DOHH2 (cell line): ENCODE measurements around the gene UBASH3B.

Experiments
- H3F3A ChIP-seq: fragments of 200-600 bp; sonication (generic), shearing (Covaris generic); 2 replicates; pipeline ENCODE4 v1.6.0; 2016; ENCODE audit warnings: antibody characterized with exemption, mild to moderate bottlenecking; ENCODE audit not compliant: control insufficient read depth, insufficient read depth
- H3K27ac ChIP-seq: fragments of 200-600 bp; sonication (generic); 2 replicates; pipeline ENCODE4 v1.5.1; 2014; ENCODE audit warnings: low read depth, mild to moderate bottlenecking, low read length, moderate library complexity
- H3K27me3 ChIP-seq: fragments of 200-600 bp; sonication (generic); 2 replicates; pipeline ENCODE4 v1.6.1; 2014; ENCODE audit warnings: mild to moderate bottlenecking, low read length, mixed read lengths; ENCODE audit not compliant: control insufficient read depth
- H3K36me3 ChIP-seq: fragments of 200-600 bp; sonication (generic); 2 replicates; pipeline ENCODE4 v1.6.1; 2014; ENCODE audit warnings: mild to moderate bottlenecking, low read length, moderate library complexity, mixed read lengths; ENCODE audit not compliant: control insufficient read depth
- H3K4me1 ChIP-seq: fragments of 200-600 bp; sonication (generic); 2 replicates; pipeline ENCODE4 v1.6.1; 2014; ENCODE audit warnings: mild to moderate bottlenecking, low read length, mixed read lengths; ENCODE audit not compliant: control insufficient read depth
- H3K4me2 ChIP-seq: fragments of 200-600 bp; sonication (generic); 2 replicates; pipeline ENCODE4 v1.6.0; 2014; ENCODE audit warnings: mild to moderate bottlenecking, low read length, moderate library complexity
- H3K4me3 ChIP-seq: fragments of 200-600 bp; sonication (generic); 2 replicates; pipeline ENCODE4 v1.5.1; 2014; ENCODE audit warnings: mild to moderate bottlenecking, low read length, mixed read lengths
- H3K79me2 ChIP-seq: fragments of 200-600 bp; sonication (generic); 2 replicates; pipeline ENCODE4 v1.6.1; 2014; ENCODE audit warnings: mild to moderate bottlenecking, low read length, mixed read lengths; ENCODE audit not compliant: control insufficient read depth
- H3K9me2 ChIP-seq: fragments of 200-600 bp; sonication (generic); replicated peaks from 2 replicates; pipeline ENCODE4 v1.6.1; 2014; ENCODE audit warnings: mild to moderate bottlenecking, low read length, mixed read lengths; ENCODE audit not compliant: control insufficient read depth
- H3K9me3 ChIP-seq: fragments of 200-600 bp; sonication (generic); 2 replicates; pipeline ENCODE4 v1.6.1; 2014; ENCODE audit warnings: antibody characterized with exemption, low read length, mixed read lengths; ENCODE audit not compliant: control insufficient read depth, insufficient read depth
- H4K20me1 ChIP-seq: fragments of 200-600 bp; sonication (generic); 2 replicates; pipeline ENCODE4 v1.6.0; 2014; ENCODE audit warnings: low read depth, mild to moderate bottlenecking, antibody characterized with exemption, low read length, moderate library complexity; ENCODE audit not compliant: control insufficient read depth, insufficient read depth
- EZH2phosphoT487 ChIP-seq: fragments of 200-600 bp; sonication (generic); IDR thresholded peaks from 2 replicates; pipeline ENCODE4 v1.6.1; 2017; ENCODE audit warnings: borderline replicate concordance, mild to moderate bottlenecking, antibody characterized with exemption, low read length, moderate library complexity, mixed read lengths
- TF ChIP-seq, protein P1 (sequence below): fragments of 200-600 bp; sonication (generic); IDR thresholded peaks from one replicate; pipeline ENCODE4 v1.5.1; 2014; ENCODE audit warnings: antibody characterized with exemption, mild to moderate bottlenecking, low read depth, low read length; ENCODE audit not compliant: poor library complexity, severe bottlenecking

Gene UBASH3B

DNA sequence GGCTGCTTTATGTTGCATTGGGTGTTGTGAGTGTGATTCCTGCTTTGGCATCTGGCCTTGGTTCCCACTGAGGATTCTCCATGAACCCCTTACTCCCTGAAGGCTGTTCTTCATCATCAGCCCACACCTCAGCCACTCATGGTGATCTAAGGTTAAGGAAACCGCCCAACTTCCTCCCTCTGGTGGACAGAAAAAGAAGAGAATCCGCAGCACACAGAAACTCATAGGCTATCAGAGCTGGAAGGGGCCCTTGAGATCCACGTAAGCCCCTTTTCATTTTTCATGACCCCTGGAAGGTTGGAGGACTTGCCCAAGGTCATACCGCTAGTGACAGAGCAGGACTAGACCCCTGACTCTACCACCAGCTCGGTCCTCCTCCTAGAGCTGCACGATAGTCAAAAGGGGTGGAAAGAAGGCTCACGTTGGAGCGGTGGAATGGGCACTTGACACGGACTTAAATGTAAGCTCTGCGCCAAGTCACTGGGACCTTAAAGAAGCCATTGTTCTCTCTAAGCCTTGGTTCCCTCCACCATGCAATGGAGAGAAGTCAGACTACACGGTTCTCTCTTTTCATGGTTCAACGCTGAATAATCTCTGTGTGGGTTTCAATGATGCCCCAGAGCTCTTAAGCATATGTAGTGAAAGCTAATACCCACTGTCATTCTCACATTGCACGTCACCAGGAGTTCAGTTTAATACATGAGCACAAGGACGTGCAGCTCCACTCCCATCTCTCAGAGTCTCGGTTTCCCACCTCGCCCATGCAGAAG is 99.2 kb downstream of the UBASH3B start:
- H4K20me1 ChIP-seq, result no peaks in the 10 kb centered on the region
- H3K4me2 ChIP-seq, result peak overlapping the region; percentile 22
- H3K36me3 ChIP-seq, result no peaks in the 10 kb centered on the region
- H3K9me2 ChIP-seq, result no peaks in the 10 kb centered on the region
- no peak overlapping the region for H3K4me3 ChIP-seq
- no peaks in the 10 kb centered on the region for H3K9me3 ChIP-seq
- peaks cover 37% of the 10 kb centered on the region for H3K4me1 ChIP-seq
- no peak overlapping the region for H3K27ac ChIP-seq
- TF ChIP-seq EZH2phosphoT487, result no peak
- TF ChIP-seq, protein P1, sequence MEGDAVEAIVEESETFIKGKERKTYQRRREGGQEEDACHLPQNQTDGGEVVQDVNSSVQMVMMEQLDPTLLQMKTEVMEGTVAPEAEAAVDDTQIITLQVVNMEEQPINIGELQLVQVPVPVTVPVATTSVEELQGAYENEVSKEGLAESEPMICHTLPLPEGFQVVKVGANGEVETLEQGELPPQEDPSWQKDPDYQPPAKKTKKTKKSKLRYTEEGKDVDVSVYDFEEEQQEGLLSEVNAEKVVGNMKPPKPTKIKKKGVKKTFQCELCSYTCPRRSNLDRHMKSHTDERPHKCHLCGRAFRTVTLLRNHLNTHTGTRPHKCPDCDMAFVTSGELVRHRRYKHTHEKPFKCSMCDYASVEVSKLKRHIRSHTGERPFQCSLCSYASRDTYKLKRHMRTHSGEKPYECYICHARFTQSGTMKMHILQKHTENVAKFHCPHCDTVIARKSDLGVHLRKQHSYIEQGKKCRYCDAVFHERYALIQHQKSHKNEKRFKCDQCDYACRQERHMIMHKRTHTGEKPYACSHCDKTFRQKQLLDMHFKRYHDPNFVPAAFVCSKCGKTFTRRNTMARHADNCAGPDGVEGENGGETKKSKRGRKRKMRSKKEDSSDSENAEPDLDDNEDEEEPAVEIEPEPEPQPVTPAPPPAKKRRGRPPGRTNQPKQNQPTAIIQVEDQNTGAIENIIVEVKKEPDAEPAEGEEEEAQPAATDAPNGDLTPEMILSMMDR, result peak; percentile 76
- H3F3A ChIP-seq, result no peaks in the 10 kb centered on the region
- H3K79me2 ChIP-seq, result peaks cover 15% of the 10 kb centered on the region
- H3K27me3 ChIP-seq, result no peaks in the 10 kb centered on the region

DNA sequence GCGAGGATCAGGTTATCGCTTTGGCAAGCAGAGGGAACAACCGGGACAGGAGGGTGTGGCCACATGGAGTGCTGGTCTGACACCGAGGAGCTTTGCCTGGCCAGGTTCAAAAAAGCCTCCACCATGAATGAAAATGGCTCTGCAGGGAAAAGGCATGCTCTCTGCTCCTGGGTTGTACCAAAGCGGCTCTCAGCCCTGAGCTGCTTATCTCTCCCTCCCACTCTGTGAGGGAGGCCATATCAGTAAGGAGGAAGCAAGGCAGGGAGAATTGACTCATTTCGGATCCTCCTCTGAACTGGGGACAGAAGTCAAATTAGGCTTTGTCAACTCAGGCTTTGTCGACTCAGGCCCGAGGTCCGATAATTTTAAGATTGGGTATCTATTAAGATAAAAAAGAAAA is 99.9 kb downstream of the UBASH3B start:
- no peaks in the 10 kb centered on the region for H3K27me3 ChIP-seq
- H3K9me2 ChIP-seq, result no peaks in the 10 kb centered on the region
- peaks cover 37% of the 10 kb centered on the region for H3K4me1 ChIP-seq
- TF ChIP-seq EZH2phosphoT487, result no peak
- TF ChIP-seq, protein P1, result no peak
- no peaks in the 10 kb centered on the region for H3F3A ChIP-seq
- peaks cover 15% of the 10 kb centered on the region for H3K79me2 ChIP-seq
- peak overlapping the region; percentile 60; the same call in 1 of the 2 replicates for H3K4me2 ChIP-seq
- no peak overlapping the region for H3K4me3 ChIP-seq
- no peaks in the 10 kb centered on the region for H3K36me3 ChIP-seq
- H3K27ac ChIP-seq, result no peak overlapping the region
- no peaks in the 10 kb centered on the region for H4K20me1 ChIP-seq
- no peaks in the 10 kb centered on the region for H3K9me3 ChIP-seq

DNA sequence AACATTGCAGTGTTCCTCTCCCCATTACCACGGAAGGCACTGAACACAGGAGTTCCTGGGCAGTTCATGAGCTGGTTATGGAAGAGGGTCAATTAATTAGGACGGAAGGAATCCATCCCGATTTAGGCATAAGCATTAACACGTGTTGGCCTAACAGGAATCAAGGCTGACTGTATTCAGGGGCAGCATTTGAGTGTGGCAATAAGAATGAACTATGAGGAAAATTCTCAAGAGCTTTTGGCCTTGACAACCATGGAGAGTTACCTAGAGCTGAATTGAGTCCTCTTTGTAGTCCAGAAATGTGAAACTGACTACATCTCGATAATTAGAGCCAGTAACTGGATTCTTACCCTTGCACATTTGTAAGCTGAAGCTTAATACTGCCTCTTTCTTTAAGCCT is 100.4 kb downstream of the UBASH3B start:
- H3K36me3 ChIP-seq, result no peaks in the 10 kb centered on the region
- H4K20me1 ChIP-seq, result no peaks in the 10 kb centered on the region
- no peaks in the 10 kb centered on the region for H3K27me3 ChIP-seq
- no peaks in the 10 kb centered on the region for H3F3A ChIP-seq
- peak overlapping the region; percentile 47 for H3K27ac ChIP-seq
- H3K4me2 ChIP-seq, result peak overlapping the region; percentile 60
- H3K79me2 ChIP-seq, result peaks cover 15% of the 10 kb centered on the region
- H3K4me1 ChIP-seq, result peaks cover 37% of the 10 kb centered on the region
- H3K9me3 ChIP-seq, result no peaks in the 10 kb centered on the region
- TF ChIP-seq, protein P1, result no peak
- no peak for TF ChIP-seq EZH2phosphoT487
- H3K4me3 ChIP-seq, result peak overlapping the region; percentile 18
- no peaks in the 10 kb centered on the region for H3K9me2 ChIP-seq
